Omental fat pad (tissue), 4 donors: Measurements from ENCODE around the gene ASCC1. TPM values are rescaled to one million over a fixed set of nuclear protein-coding genes. Genes with fewer than 3 reads are reported as not detected.

Experiments used
- ATAC-seq: fragments of 150-250 bp; one replicate; pipeline ENCODE4 v1.9.1; 2016; ENCODE audit warnings: mild to moderate bottlenecking, moderate library complexity; ENCODE audit not compliant: low FRiP score
- DNase-seq: peaks from one replicate; pipeline ENCODE4 v3.0.0-alpha.2; 2019; ENCODE audit warnings: low spot score
- CTCF ChIP-seq, 3 donors: fragments of 450-650 bp; IDR thresholded peaks; one replicate each; pipeline ENCODE4 v1.5.1; 2016 to 2017; ENCODE audit warnings: antibody characterized with exemption in 3 of 3, mild to moderate bottlenecking in 3 of 3, moderate library complexity in 2 of 3
- total RNA-seq, 4 donors: library from RNA; depleted of rRNA; stranded (reverse); fragments of >200 nt; gene quantifications; one replicate each; pipeline ENCODE4 v1.1.0, GENCODE V29; 2016

The ASCC1 gene
- total RNA-seq, 4 donors from 2014 or later: 21.3 to 34.5 (median 26.3) TPM

GRCh38 chr10:72058347-72058898, 157.7 kb downstream of the ASCC1 start:
- ATAC-seq: no peak
- no peak for DNase-seq
- no peak for TF ChIP-seq CTCF (IDR thresholded peaks at IDR 0.05)

GRCh38 chr10:72056932-72057751, 158.9 kb downstream of the ASCC1 start:
- TF ChIP-seq CTCF (IDR thresholded peaks at IDR 0.05): no peak
- no peak for DNase-seq
- no peak for ATAC-seq

- TF ChIP-seq CTCF (IDR thresholded peaks at IDR 0.05): no peak
- DNase-seq (no peak), ATAC-seq (no peak)
Measured at GRCh38 chr10:72056113-72056512, 160.0 kb downstream of the ASCC1 start.

- ATAC-seq (no peak), DNase-seq (no peak)
- TF ChIP-seq CTCF (IDR thresholded peaks at IDR 0.05): no peak
Measured at GRCh38 chr10:72053690-72054089, 162.4 kb downstream of the ASCC1 start.

- TF ChIP-seq CTCF (IDR thresholded peaks at IDR 0.05): no peak
- no peak for DNase-seq
- no peak for ATAC-seq
Measured at GRCh38 chr10:72050873-72051272, 165.2 kb downstream of the ASCC1 start.

- no peak for TF ChIP-seq CTCF (IDR thresholded peaks at IDR 0.05)
- DNase-seq: no peak
- no peak for ATAC-seq
Measured at GRCh38 chr10:72049969-72050781, 165.9 kb downstream of the ASCC1 start.
